Neural cell (in vitro differentiated cells): Measurements from ENCODE around the gene SRSF12. TPM values are rescaled to one million over a fixed set of nuclear protein-coding genes. Genes with fewer than 3 reads are reported as not detected.

ENCODE experiments used
- H2AFZ ChIP-seq: fragments of 200-600, 300-800 bp; sonication (generic), shearing (Covaris generic); 2 replicates; pipeline ENCODE4 v1.6.0; 2014; ENCODE audit warnings: low read depth, mild to moderate bottlenecking, antibody characterized with exemption, low read length, moderate library complexity
- H3F3A ChIP-seq: fragments of 200-600 bp; shearing (Covaris generic); 2 replicates; pipeline ENCODE4 v1.6.1; 2016; ENCODE audit warnings: mild to moderate bottlenecking, moderate library complexity, mixed read lengths, antibody characterized with exemption, low read length; ENCODE audit not compliant: insufficient read depth, poor library complexity, severe bottlenecking
- H3K27ac ChIP-seq: fragments of 200-600, 300-800 bp; sonication (generic), shearing (Covaris generic); 2 replicates; pipeline ENCODE4 v1.5.1; 2014; ENCODE audit warnings: mild to moderate bottlenecking, low read length, moderate library complexity
- H3K27me3 ChIP-seq: fragments of 300-800, 200-600 bp; sonication (generic), shearing (Covaris generic); 2 replicates; pipeline ENCODE4 v1.6.0; 2014; ENCODE audit warnings: mild to moderate bottlenecking, low read depth, low read length, moderate library complexity; ENCODE audit not compliant: insufficient read depth
- H3K36me3 ChIP-seq: fragments of 300-800, 200-600 bp; sonication (generic), shearing (Covaris generic); 2 replicates; pipeline ENCODE4 v1.5.1; 2014; ENCODE audit warnings: mild to moderate bottlenecking, antibody characterized with exemption, low read length, moderate library complexity; ENCODE audit not compliant: insufficient read depth
- H3K4me2 ChIP-seq: fragments of 300-800, 200-600 bp; sonication (generic), shearing (Covaris generic); 2 replicates; pipeline ENCODE4 v1.6.0; 2014; ENCODE audit warnings: mild to moderate bottlenecking, low read length
- H3K4me3 ChIP-seq: fragments of 300-800, 200-600 bp; sonication (generic), shearing (Covaris generic); 2 replicates; pipeline ENCODE4 v1.5.1; 2014; ENCODE audit warnings: mild to moderate bottlenecking, low read length, moderate library complexity
- H3K79me2 ChIP-seq: fragments of 200-600 bp; shearing (Covaris generic); replicated peaks from 2 replicates; pipeline ENCODE4 v1.6.0; 2014; ENCODE audit warnings: mild to moderate bottlenecking, low read length, moderate library complexity; ENCODE audit not compliant: insufficient read depth
- H3K9ac ChIP-seq: fragments of 300-800, 200-600 bp; sonication (generic), shearing (Covaris generic); 2 replicates; pipeline ENCODE4 v1.6.1; 2016; ENCODE audit warnings: mild to moderate bottlenecking, low read length, mixed read lengths
- H3K9me2 ChIP-seq: fragments of 200-600 bp; shearing (Covaris generic); 2 replicates; pipeline ENCODE4 v1.6.1; 2016; ENCODE audit warnings: mild to moderate bottlenecking, low read length, mixed read lengths; ENCODE audit not compliant: insufficient read depth
- H3K9me3 ChIP-seq: fragments of 200-600, 300-800 bp; sonication (generic), shearing (Covaris generic); 2 replicates; pipeline ENCODE4 v1.6.1; 2016; ENCODE audit warnings: mild to moderate bottlenecking, mixed run types, low read length, moderate library complexity, mixed read lengths
- H4K20me1 ChIP-seq: fragments of 200-600 bp; shearing (Covaris generic); 2 replicates; pipeline ENCODE4 v1.6.1; 2016; ENCODE audit warnings: mild to moderate bottlenecking, mixed run types; ENCODE audit not compliant: insufficient read depth
- EP300 ChIP-seq: fragments of 450-650 bp; conservative IDR thresholded peaks from 2 replicates; pipeline ENCODE4 v1.6.1; 2014; ENCODE audit warnings: antibody characterized with exemption, mild to moderate bottlenecking, moderate library complexity; ENCODE audit not compliant: poor library complexity, severe bottlenecking
- EZH2 ChIP-seq: fragments of 200-600, 300-800 bp; shearing (Covaris generic), sonication (generic); IDR thresholded peaks from 2 replicates; pipeline ENCODE4 v1.6.1; 2014; ENCODE audit warnings: antibody characterized with exemption, low read length, borderline replicate concordance, mild to moderate bottlenecking; ENCODE audit not compliant: insufficient read depth, poor library complexity, severe bottlenecking
- MXI1 ChIP-seq: fragments of 450-650 bp; conservative IDR thresholded peaks from 2 replicates; pipeline ENCODE4 v1.6.1; 2014; ENCODE audit warnings: antibody characterized with exemption, mild to moderate bottlenecking; ENCODE audit not compliant: poor library complexity, severe bottlenecking
- POLR2AphosphoS5 ChIP-seq: IDR thresholded peaks from 2 replicates; pipeline ENCODE4 v1.6.1; 2012
- RAD21 ChIP-seq: fragments of 450-650 bp; conservative IDR thresholded peaks from 2 replicates; pipeline ENCODE4 v1.6.1; 2014; ENCODE audit warnings: antibody characterized with exemption, mild to moderate bottlenecking, moderate library complexity
- SMC3 ChIP-seq: fragments of 450-650 bp; conservative IDR thresholded peaks from 2 replicates; pipeline ENCODE4 v1.6.1; 2014; ENCODE audit warnings: antibody characterized with exemption, mild to moderate bottlenecking, moderate library complexity; ENCODE audit not compliant: poor library complexity
- TAF1 ChIP-seq: IDR thresholded peaks from 2 replicates; pipeline ENCODE4 v1.6.1; 2012; ENCODE audit warnings: low read depth
- polyA plus RNA-seq: library from polyadenylated mRNA; depleted of rRNA; stranded (reverse); fragments of >200 nt; gene quantifications from 2 replicates; pipeline ENCODE4 v1.2.3, GENCODE V29; 2014
- TF ChIP-seq, protein P1 (sequence below): IDR thresholded peaks from 2 replicates; pipeline ENCODE4 v1.6.1; 2012; ENCODE audit warnings: borderline replicate concordance
- TF ChIP-seq, protein P2 (sequence below): fragments of 450-650 bp; IDR thresholded peaks from 2 replicates; pipeline ENCODE4 v1.5.1; 2014; ENCODE audit warnings: antibody characterized with exemption, mild to moderate bottlenecking, moderate library complexity; ENCODE audit not compliant: poor library complexity, severe bottlenecking

Gene SRSF12
- polyA plus RNA-seq, 1 donor from 2014 or later, result 44.0 TPM

DNA sequence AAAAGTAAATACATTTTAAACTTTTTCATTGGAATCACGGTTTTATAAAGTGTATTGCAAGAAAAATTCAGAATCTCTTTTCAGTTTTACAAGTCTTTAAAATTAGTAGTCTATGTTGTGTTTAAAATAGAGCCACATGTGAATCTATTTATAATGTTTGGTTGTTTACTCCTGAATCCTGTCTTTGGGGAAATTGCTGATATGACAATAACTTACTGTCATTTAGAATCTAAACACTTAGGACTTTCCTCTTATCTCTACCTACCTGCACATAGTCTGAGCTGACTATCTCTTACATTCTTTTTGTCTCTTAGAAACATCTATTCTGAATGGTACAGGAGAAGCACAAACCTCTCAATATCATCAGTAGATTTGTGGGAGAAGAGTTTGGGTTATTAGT, 4.1 kb upstream of the SRSF12 start:
- no peak overlapping the region for H3K4me2 ChIP-seq
- TF ChIP-seq TAF1 (no peak), POLR2AphosphoS5 (no peak), RAD21 (no peak), EP300 (no peak), SMC3 (no peak), MXI1 (no peak), EZH2 (no peak)
- TF ChIP-seq, protein P1, sequence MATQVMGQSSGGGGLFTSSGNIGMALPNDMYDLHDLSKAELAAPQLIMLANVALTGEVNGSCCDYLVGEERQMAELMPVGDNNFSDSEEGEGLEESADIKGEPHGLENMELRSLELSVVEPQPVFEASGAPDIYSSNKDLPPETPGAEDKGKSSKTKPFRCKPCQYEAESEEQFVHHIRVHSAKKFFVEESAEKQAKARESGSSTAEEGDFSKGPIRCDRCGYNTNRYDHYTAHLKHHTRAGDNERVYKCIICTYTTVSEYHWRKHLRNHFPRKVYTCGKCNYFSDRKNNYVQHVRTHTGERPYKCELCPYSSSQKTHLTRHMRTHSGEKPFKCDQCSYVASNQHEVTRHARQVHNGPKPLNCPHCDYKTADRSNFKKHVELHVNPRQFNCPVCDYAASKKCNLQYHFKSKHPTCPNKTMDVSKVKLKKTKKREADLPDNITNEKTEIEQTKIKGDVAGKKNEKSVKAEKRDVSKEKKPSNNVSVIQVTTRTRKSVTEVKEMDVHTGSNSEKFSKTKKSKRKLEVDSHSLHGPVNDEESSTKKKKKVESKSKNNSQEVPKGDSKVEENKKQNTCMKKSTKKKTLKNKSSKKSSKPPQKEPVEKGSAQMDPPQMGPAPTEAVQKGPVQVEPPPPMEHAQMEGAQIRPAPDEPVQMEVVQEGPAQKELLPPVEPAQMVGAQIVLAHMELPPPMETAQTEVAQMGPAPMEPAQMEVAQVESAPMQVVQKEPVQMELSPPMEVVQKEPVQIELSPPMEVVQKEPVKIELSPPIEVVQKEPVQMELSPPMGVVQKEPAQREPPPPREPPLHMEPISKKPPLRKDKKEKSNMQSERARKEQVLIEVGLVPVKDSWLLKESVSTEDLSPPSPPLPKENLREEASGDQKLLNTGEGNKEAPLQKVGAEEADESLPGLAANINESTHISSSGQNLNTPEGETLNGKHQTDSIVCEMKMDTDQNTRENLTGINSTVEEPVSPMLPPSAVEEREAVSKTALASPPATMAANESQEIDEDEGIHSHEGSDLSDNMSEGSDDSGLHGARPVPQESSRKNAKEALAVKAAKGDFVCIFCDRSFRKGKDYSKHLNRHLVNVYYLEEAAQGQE, result no peak
- TF ChIP-seq, protein P2, sequence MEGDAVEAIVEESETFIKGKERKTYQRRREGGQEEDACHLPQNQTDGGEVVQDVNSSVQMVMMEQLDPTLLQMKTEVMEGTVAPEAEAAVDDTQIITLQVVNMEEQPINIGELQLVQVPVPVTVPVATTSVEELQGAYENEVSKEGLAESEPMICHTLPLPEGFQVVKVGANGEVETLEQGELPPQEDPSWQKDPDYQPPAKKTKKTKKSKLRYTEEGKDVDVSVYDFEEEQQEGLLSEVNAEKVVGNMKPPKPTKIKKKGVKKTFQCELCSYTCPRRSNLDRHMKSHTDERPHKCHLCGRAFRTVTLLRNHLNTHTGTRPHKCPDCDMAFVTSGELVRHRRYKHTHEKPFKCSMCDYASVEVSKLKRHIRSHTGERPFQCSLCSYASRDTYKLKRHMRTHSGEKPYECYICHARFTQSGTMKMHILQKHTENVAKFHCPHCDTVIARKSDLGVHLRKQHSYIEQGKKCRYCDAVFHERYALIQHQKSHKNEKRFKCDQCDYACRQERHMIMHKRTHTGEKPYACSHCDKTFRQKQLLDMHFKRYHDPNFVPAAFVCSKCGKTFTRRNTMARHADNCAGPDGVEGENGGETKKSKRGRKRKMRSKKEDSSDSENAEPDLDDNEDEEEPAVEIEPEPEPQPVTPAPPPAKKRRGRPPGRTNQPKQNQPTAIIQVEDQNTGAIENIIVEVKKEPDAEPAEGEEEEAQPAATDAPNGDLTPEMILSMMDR, result no peak
- H3K9me3 ChIP-seq, result no peaks in the 10 kb centered on the region
- no peak overlapping the region for H3K4me3 ChIP-seq
- no peak overlapping the region for H3K9ac ChIP-seq
- no peaks in the 10 kb centered on the region for H3K9me2 ChIP-seq
- no peaks in the 10 kb centered on the region for H3K36me3 ChIP-seq
- H4K20me1 ChIP-seq, result no peaks in the 10 kb centered on the region
- no peaks in the 10 kb centered on the region for H3F3A ChIP-seq
- H2AFZ ChIP-seq, result no peak overlapping the region
- H3K79me2 ChIP-seq, result peaks cover 4% of the 10 kb centered on the region
- no peaks in the 10 kb centered on the region for H3K27me3 ChIP-seq
- no peak overlapping the region for H3K27ac ChIP-seq

DNA sequence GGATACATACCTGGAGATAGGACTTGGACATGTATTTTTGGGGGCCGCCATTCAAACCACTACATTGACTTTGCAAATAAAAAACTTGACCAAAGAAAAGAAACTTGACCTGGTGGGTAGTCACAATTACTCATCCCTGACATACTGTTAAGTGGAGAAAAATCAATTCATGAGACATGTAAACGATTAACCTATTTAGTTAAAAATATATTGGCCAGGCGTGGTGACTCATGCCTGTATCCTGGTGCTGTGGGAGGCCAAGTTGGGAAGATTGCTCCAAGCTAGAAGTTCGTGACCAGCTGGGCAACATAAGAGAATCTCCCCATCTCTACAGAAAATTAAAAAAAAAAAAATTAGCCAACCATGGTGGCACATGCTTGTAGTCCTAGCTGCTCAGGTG, 2.5 kb upstream of the SRSF12 start:
- H3F3A ChIP-seq, result no peaks in the 10 kb centered on the region
- no peak overlapping the region for H3K4me3 ChIP-seq
- no peaks in the 10 kb centered on the region for H3K9me2 ChIP-seq
- H3K4me2 ChIP-seq, result no peak overlapping the region
- no peaks in the 10 kb centered on the region for H3K9me3 ChIP-seq
- H4K20me1 ChIP-seq, result no peaks in the 10 kb centered on the region
- no peaks in the 10 kb centered on the region for H3K27me3 ChIP-seq
- H3K9ac ChIP-seq, result no peak overlapping the region
- H3K27ac ChIP-seq, result no peak overlapping the region
- no peaks in the 10 kb centered on the region for H3K36me3 ChIP-seq
- TF ChIP-seq EZH2, result no peak
- TF ChIP-seq, protein P2, result no peak
- no peak for TF ChIP-seq MXI1
- no peak for TF ChIP-seq EP300
- no peak for TF ChIP-seq POLR2AphosphoS5
- TF ChIP-seq TAF1, result no peak
- TF ChIP-seq, protein P1, result no peak
- TF ChIP-seq RAD21, result no peak
- TF ChIP-seq SMC3, result no peak
- peaks cover 17% of the 10 kb centered on the region for H3K79me2 ChIP-seq
- H2AFZ ChIP-seq, result no peak overlapping the region
